NT2/D1 (cell line): Measurements from ENCODE around the gene PHF10.

Experiments used
- SUZ12 ChIP-seq: IDR thresholded peaks from 2 replicates; pipeline ENCODE4 v1.6.1; 2011; ENCODE audit not compliant: insufficient read length, insufficient read depth; ENCODE audit errors: extremely low read depth
- ZNF274 ChIP-seq: IDR thresholded peaks from 2 replicates; pipeline ENCODE4 v1.6.1; 2011; ENCODE audit warnings: mild to moderate bottlenecking, low read depth, low read length

GRCh38 chr6:169729961-169730360, 5.7 kb upstream of the PHF10 start:
- no peak for TF ChIP-seq ZNF274
- TF ChIP-seq SUZ12, result no peak
